ENCODE data around the gene UBE2E1.

UBE2E1 gene

GRCh38 chr3:23795096-23795495, 10.7 kb upstream of the UBE2E1 start:
- DNase-seq (ENCODE audit: low read depth in 2 of 2) = no peak

DNA sequence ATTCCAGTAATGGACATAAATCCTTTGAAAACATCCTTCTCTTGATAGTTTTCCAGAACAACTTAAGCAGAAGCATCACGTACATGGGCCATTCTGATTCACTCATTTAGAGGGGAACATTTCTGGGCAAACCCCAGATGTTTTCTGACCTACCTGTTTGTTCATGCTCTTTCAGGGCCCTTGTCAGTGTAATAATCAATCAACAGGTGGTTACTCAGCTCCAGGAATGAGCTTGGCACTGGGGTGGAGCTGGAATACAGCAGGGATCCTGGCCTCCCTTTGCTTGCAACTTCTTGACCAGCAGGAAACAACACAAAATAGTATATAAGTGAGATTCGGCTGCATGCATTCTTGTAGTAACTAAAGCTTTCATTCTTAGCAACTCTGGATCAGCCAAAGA, 9.2 kb upstream of the UBE2E1 start:
- DNase-seq (ENCODE audit: low read depth in 2 of 2) = no peak

DNA sequence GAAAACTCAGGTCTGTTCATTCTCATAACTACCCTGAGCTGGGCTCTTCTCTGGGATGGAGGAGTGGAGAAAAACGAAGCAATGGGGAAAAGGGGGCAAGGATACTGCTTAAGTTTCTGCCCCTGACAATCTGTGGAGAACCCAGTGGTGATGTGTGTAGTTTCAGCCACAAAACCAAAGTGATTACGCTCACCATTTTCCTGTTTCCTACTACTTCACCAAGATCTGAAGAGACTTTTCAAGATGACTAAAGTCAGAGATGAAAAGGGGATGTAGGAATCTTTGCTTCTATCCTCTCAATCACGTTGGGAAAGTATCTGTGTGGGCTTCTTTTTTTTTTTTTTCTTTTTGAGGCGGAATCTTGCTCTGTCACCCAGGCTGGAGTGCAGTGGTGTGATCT, 8.3 kb upstream of the UBE2E1 start:
- DNase-seq (ENCODE audit: low read depth in 2 of 2) = no peak

- DNase-seq (ENCODE audit: low read depth in 2 of 2) = no peak
Observed at GRCh38 chr3:23798456-23798855, 7.3 kb upstream of the UBE2E1 start.

- no peak for DNase-seq (ENCODE audit: low read depth in 2 of 2)
Observed at GRCh38 chr3:23798876-23799275, 6.9 kb upstream of the UBE2E1 start.

- peak in 1 of 2 experiments; percentile 20 for DNase-seq (ENCODE audit: low read depth in 2 of 2)
Observed at GRCh38 chr3:23800731-23801130, 5.0 kb upstream of the UBE2E1 start.

GRCh38 chr3:23804441-23805209, 1.1 kb upstream of the UBE2E1 start:
- DNase-seq (ENCODE audit: low read depth in 2 of 2) = no peak

DNA sequence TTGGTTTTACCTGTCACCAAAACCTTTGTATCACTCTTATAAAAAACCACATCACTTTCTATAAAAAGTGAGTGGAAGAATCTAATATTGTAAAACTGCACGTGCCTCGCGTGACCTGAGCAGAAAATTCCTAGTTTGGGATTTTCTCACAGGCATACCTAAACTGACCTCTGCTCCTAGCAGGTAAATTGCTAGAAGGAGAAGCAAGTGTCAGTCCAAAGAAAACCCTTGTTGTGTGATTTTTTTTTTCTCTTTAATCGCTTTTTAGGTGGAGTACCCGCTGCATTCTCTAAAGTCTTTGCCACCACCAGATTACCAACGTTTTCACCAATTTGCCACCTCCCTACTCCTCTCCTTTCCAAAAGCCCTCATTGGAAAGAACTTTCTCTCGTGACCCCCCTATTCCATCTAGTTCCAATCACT, 534 bp upstream of the UBE2E1 start:
- no peak for DNase-seq (ENCODE audit: low read depth in 2 of 2)

DNA sequence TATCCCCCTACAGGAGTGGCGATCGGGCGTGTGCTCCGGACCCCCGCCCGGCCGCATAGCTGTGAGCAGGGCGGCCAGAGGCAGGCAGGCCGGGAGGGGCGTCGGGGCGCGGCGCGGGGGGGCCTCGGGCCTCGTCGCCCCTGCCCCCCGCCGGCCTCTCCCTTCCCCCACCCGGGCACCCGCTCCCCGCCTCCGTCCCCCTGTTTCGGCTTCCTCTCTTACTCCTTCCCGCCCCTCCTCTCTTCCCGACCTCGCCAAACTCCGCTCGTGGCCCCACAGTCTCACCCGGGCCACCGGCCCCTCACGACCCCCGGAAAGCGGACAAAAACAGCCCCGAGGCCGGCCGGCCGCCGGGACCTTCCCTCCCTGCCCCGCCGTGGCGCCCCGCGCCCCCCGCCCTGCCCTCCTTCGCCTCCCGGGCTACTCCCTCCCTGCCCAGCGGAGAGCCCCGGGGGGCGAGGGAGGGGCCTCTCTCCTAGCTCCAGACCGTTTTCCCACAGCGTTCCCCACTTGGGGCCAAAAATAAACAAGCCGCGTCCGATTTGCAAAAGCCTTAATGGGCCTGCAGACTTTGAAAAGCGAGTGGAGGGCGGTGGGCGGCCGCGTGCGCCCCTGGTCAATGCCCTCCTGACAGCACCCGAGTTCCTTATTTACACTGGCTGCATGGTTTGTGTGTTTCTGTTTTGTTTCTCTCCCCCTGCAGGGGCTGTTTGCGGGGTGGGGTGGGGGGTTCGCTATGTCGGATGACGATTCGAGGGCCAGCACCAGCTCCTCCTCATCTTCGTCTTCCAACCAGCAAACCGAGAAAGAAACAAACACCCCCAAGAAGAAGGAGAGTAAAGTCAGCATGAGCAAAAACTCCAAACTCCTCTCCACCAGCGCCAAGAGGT, 1.0 kb downstream of the UBE2E1 start:
- DNase-seq (ENCODE audit: low read depth in 2 of 2) = peak in 1 of 2 experiments; percentile 8

- DNase-seq (ENCODE audit: low read depth in 2 of 2) = peak in 1 of 2 experiments; percentile 14
Observed at GRCh38 chr3:23807424-23808015, 1.8 kb downstream of the UBE2E1 start.

DNA sequence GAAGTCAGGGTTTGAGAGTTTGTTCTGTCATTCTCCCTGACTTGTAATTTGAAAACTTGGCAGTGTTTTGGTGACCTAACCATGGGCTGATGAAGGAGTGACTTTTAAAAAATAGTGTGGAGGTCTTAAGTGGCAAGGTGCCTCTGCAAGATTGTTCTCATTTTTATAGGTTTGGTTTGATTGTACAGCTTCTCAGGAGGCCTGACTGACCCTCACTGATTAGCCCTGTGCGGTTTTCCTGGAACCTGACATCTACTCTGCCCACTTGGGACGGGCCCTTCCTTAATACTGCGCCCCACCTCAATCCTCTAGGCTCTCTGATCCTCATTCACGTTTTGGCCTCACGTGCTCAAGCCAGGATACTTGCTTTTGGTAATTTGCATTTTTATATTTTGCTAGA, 2.8 kb downstream of the UBE2E1 start:
- DNase-seq (ENCODE audit: low read depth in 2 of 2) = no peak

GRCh38 chr3:23809294-23809693, 3.5 kb downstream of the UBE2E1 start:
- DNase-seq (ENCODE audit: low read depth in 2 of 2) = no peak

- no peak for DNase-seq (ENCODE audit: low read depth in 2 of 2)
Observed at GRCh38 chr3:23809840-23810342, 4.1 kb downstream of the UBE2E1 start.

- no peak for DNase-seq (ENCODE audit: low read depth in 2 of 2)
Observed at GRCh38 chr3:23810343-23811184, 4.8 kb downstream of the UBE2E1 start.

GRCh38 chr3:23811185-23811527, 5.4 kb downstream of the UBE2E1 start:
- DNase-seq (ENCODE audit: low read depth in 2 of 2) = no peak

GRCh38 chr3:23811919-23812318, 6.2 kb downstream of the UBE2E1 start:
- DNase-seq (ENCODE audit: low read depth in 2 of 2) = no peak

DNA sequence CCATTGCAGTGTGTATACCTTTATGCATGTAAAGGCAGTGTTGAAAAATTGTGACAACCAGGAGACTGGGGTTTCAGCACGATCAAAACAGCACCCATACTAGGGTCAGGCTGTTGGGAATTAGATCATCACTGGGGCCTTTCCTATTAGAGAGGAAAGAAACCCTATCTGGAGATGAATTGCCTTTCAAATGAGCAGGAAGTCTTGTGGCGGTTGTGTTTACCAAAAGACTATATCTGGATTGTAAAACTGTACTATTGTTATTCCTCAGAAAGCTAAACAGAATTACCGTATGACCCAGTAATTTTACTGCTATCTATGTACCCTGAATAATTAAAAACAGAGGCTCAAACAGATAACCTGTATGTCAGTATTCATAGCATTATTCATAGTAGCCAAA, 10.1 kb downstream of the UBE2E1 start:
- DNase-seq (ENCODE audit: low read depth in 2 of 2) = no peak

GRCh38 chr3:23816721-23817120, 11.0 kb downstream of the UBE2E1 start:
- no peak for DNase-seq (ENCODE audit: low read depth in 2 of 2)

DNA sequence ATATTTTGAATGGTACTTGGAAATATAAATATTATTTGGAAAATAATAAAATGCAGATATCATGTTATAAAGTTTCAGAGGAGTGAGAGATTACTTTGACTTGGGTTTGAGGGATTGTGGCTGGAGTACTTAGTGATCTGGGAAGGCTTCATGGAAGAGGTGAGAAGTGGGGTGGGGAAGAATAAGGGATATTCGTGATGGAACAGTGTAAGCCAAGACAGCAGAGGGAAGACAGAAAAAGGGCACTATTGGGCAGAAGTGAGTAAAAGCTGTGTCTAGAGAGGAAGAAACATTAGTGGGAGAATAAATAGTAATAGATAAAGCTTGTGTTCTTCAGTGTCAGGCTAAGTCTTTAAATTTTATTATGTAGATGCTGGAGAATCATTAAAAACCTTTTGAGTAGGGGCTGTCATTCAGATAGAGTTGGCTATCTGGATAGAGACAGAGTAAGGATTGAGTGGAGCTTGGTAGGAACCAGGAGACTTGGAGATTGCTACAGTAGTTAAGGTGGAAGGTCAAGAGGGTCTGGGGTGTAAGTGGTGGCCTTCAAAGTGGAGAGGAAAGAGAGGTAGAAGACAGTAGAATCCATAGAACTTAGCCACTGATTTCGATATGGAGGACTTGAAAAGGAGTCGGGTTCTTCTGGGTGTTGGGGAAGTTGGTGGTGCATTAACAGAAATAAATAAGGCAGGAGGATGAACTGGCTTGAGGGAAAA, 11.9 kb downstream of the UBE2E1 start:
- no peak for DNase-seq (ENCODE audit: low read depth in 2 of 2)

DNA sequence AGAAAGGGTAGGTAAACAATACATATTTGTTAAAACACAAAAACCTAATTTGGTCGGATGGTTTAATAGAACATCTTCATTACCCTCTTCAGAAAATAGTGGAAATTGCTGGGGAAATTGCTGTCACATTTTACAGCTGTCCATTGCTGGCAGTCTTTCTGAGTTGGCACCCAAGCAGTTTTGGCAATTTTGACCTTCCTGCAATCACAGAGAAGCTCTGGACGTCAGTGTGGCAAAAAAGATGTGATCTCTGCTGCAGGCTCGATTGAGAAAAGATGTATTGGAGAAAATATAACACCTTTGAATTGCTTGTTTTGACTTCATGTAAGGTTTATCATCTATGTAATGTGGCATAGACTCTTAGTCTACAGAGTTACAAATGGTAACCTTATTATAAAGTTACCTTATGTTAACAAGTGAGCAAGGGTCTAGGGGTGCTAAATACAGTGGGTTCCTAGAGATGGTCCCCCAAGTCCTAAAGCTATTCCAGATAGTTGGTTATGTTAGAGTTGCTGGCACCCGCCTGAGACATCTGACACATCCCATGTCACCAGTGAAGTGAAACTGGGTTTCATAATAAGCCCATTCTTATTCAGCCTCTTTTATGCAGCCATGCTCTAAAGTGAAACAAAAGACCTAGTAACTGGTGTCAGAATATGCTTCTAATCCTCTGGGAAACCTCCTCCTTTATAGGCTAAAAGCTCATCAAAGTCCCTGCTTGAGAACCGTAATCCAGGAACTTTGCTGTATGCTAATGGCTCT, 14.0 kb downstream of the UBE2E1 start:
- no peak for DNase-seq (ENCODE audit: low read depth in 2 of 2)
